ENCODE data around the gene PPIB. TPM values are rescaled to one million over a fixed set of nuclear protein-coding genes. Genes with fewer than 3 reads are reported as not detected.
"Not testable (repeated sequence)": the region's sequence is repeated elsewhere in the genome, so short reads cannot be mapped to it uniquely, and the experiment has no call there.

PPIB gene
- total and polyA plus RNA-seq, 9 of the 15 experiments (the other 6 are each of a cell fraction or from before 2014, with no cell fraction given), result 306 to 746 (median 439) TPM

- H2AFZ ChIP-seq (ENCODE audit: low read depth, low read length); H3K9ac ChIP-seq (ENCODE audit: insufficient read depth in 1 of 2, low read depth in 2 of 2, low read length in 2 of 2); H3K27ac ChIP-seq (ENCODE audit: extremely low read depth, low read depth, low read length); FAIRE-seq; H3K4me1 ChIP-seq (replicated peaks in 1 of 2; ENCODE audit: control insufficient read depth in 2 of 2, insufficient read depth in 2 of 2, low read length in 2 of 2); H3K9me1 ChIP-seq (ENCODE audit: control insufficient read depth, insufficient read depth, low read length); H3K4me2 ChIP-seq (ENCODE audit: insufficient read depth, low read length); DNase-seq (ENCODE audit: extremely low read depth in 1 of 4, low spot score in 3 of 4); in situ Hi-C loops (cut with MboI); H3K79me2 ChIP-seq (ENCODE audit: control insufficient read depth, insufficient read depth, low read length); intact Hi-C loops (cut with micrococcal nuclease); H3K27me3 ChIP-seq (ENCODE audit: control insufficient read depth in 2 of 2, insufficient read depth in 2 of 2, low read length in 2 of 2); H4K20me1 ChIP-seq (replicated peaks; ENCODE audit: control insufficient read depth, insufficient read depth, low read length); H3K9me3 ChIP-seq (replicated peaks; ENCODE audit: control insufficient read depth, insufficient read depth, low read depth, low read length); BruUV-seq (replicated peaks); CTCF ChIA-PET (ENCODE audit: low intra/inter-chr PET ratio); ATAC-seq; H3K4me3 ChIP-seq: not testable (repeated sequence)
- H3K36me3 ChIP-seq (ENCODE audit: control insufficient read depth, insufficient read depth, low read length), result peaks cover 84% of the 10 kb centered on the region
- 94% methylated on average over 2 of the region's 2 CpGs for WGBS (ENCODE audit: insufficient coverage, low coverage, missing lambda C conversion rate)
- POLR2A ChIA-PET, result interaction anchor here (0.5 to 1.0 kb wide), 2 partner anchors 10 to 14 kb away, joined by 3 to 4 read pairs; no protein-coding TSS in a partner anchor
Measured at GRCh38 chr15:64120322-64120721, 42.5 kb downstream of the PPIB start.

- Histone ChIP-seq H3K9ac (ENCODE audit: insufficient read depth in 1 of 2, low read depth in 2 of 2, low read length in 2 of 2) (no peak overlapping the region), H3K79me2 (ENCODE audit: control insufficient read depth, insufficient read depth, low read length) (no peaks in the 10 kb centered on the region), H3K36me3 (ENCODE audit: control insufficient read depth, insufficient read depth, low read length) (peaks cover 89% of the 10 kb centered on the region), H3K4me2 (ENCODE audit: insufficient read depth, low read length) (no peak overlapping the region), H3K4me1 (replicated peaks in 1 of 2; ENCODE audit: control insufficient read depth in 2 of 2, insufficient read depth in 2 of 2, low read length in 2 of 2) (no peaks in the 10 kb centered on the region), H2AFZ (ENCODE audit: low read depth, low read length) (no peak overlapping the region), H3K4me3 (no peak overlapping the region), H3K27ac (ENCODE audit: extremely low read depth, low read depth, low read length) (no peak overlapping the region), H3K9me3 (replicated peaks; ENCODE audit: control insufficient read depth, insufficient read depth, low read depth, low read length) (no peaks in the 10 kb centered on the region), H4K20me1 (replicated peaks; ENCODE audit: control insufficient read depth, insufficient read depth, low read length) (no peaks in the 10 kb centered on the region), H3K27me3 (ENCODE audit: control insufficient read depth in 2 of 2, insufficient read depth in 2 of 2, low read length in 2 of 2) (no peaks in the 10 kb centered on the region), H3K9me1 (ENCODE audit: control insufficient read depth, insufficient read depth, low read length) (no peaks in the 10 kb centered on the region)
- in situ Hi-C loops (cut with MboI), result no loop called here
- CTCF ChIA-PET (ENCODE audit: low intra/inter-chr PET ratio), result no interaction called here
- no peak for DNase-seq (ENCODE audit: extremely low read depth in 1 of 4, low spot score in 3 of 4)
- no peak for FAIRE-seq
- BruUV-seq (replicated peaks), result no TSS peak
- POLR2A ChIA-PET, result interaction anchor here (0.5 to 1.4 kb wide), 3 partner anchors 8 to 17 kb away, joined by 3 to 4 read pairs (median 4); no protein-coding TSS in a partner anchor
- intact Hi-C loops (cut with micrococcal nuclease), result no loop called here
- WGBS (ENCODE audit: insufficient coverage, low coverage, missing lambda C conversion rate), result 96% methylated on average over 5 of the region's 5 CpGs
- no peak for ATAC-seq
- no peak for TF ChIP-seq TBP (optimal IDR thresholded peaks at IDR 0.05; ENCODE audit: low read depth, low read length)
- TF ChIP-seq ZFP30 (CRISPR knock-in tag; IDR thresholded peaks at IDR 0.05; ENCODE audit: borderline replicate concordance), result no peak
- TF ChIP-seq PRMT5 (CRISPR knock-in tag; IDR thresholded peaks at IDR 0.05), result no peak
- no peak for TF ChIP-seq U2AF1 (optimal IDR thresholded peaks at IDR 0.05; ENCODE audit: low read depth, low read length)
- no peak for TF ChIP-seq ETV1 (tag; conservative IDR thresholded peaks at IDR 0.05; ENCODE audit: low read depth)
- TF ChIP-seq HOMEZ (CRISPR knock-in tag; IDR thresholded peaks at IDR 0.05), result no peak
- TF ChIP-seq MED1 (CRISPR knock-in tag; IDR thresholded peaks at IDR 0.05; ENCODE audit: borderline replicate concordance), result no peak
Measured at GRCh38 chr15:64117759-64118487, 44.9 kb downstream of the PPIB start.

Data from K562 (cell line).